CD14-positive monocyte (primary cell): ENCODE measurements around the gene CCL22. TPM values are rescaled to one million over a fixed set of nuclear protein-coding genes. Genes with fewer than 3 reads are reported as not detected.

Experiments
- DNase-seq, 3 donors: peaks; one replicate each; pipeline ENCODE4 v3.0.0-alpha.2; 2011 to 2022
- H2AFZ ChIP-seq: 2 replicates; pipeline ENCODE4 v1.6.0; 2012; ENCODE audit warnings: mild to moderate bottlenecking, low read depth, low read length, inconsistent platforms; ENCODE audit not compliant: insufficient read depth, poor library complexity, severe bottlenecking
- H3K27ac ChIP-seq, 2 donors: 1 replicate in 1 of 2; 2 replicates in 1 of 2; pipeline ENCODE4 v1.5.1; 2012 to 2013; ENCODE audit warnings: low read length in 2 of 2, control low read depth in 1 of 2, inconsistent platforms in 1 of 2, low read depth in 1 of 2, mild to moderate bottlenecking in 1 of 2
- H3K27me3 ChIP-seq, 2 donors: one replicate each; pipeline versions ENCODE4 v1.6.0 to v1.6.1; 2011 to 2013; ENCODE audit warnings: low read length in 2 of 2; ENCODE audit not compliant: control insufficient read depth in 2 of 2, insufficient read depth in 2 of 2
- H3K36me3 ChIP-seq, 2 donors: replicated peaks in 1 of 2; 1 replicate in 1 of 2; 2 replicates in 1 of 2; pipeline versions ENCODE4 v1.5.1 to v1.6.1; 2012 to 2013; ENCODE audit warnings: low read length in 2 of 2, control low read depth in 1 of 2, inconsistent platforms in 1 of 2, mild to moderate bottlenecking in 1 of 2; ENCODE audit not compliant: insufficient read depth in 2 of 2, control insufficient read depth in 1 of 2
- H3K4me1 ChIP-seq, 2 donors: 1 replicate in 1 of 2; 2 replicates in 1 of 2; pipeline versions ENCODE4 v1.5.1 to v1.6.1; 2012 to 2013; ENCODE audit warnings: low read length in 2 of 2, control low read depth in 1 of 2, inconsistent platforms in 1 of 2, mild to moderate bottlenecking in 1 of 2, moderate library complexity in 1 of 2; ENCODE audit not compliant: insufficient read depth in 2 of 2, control insufficient read depth in 1 of 2
- H3K4me2 ChIP-seq: replicated peaks from 2 replicates; pipeline ENCODE3; 2012; ENCODE audit warnings: low read length, moderate library complexity, mild to moderate bottlenecking; ENCODE audit not compliant: poor library complexity, severe bottlenecking; ENCODE audit errors: extremely low read depth
- H3K4me3 ChIP-seq, 3 experiments: fragments of 200-600 bp in 1 of 3; sonication (generic) in 1 of 3; replicated peaks in 1 of 3; 1 replicate in 2 of 3; 2 replicates in 1 of 3; pipeline ENCODE4 v1.5.1; 2011 to 2013; ENCODE audit warnings: low read length in 3 of 3, mild to moderate bottlenecking in 3 of 3, control low read depth in 2 of 3, low read depth in 2 of 3, inconsistent platforms in 1 of 3, moderate library complexity in 1 of 3
- H3K79me2 ChIP-seq: 2 replicates; pipeline ENCODE4 v1.6.0; 2012; ENCODE audit warnings: mild to moderate bottlenecking, control low read depth, inconsistent platforms, low read length, moderate library complexity; ENCODE audit not compliant: insufficient read depth
- H3K9ac ChIP-seq: 2 replicates; pipeline ENCODE4 v1.6.0; 2017; ENCODE audit warnings: low read length, mild to moderate bottlenecking; ENCODE audit not compliant: insufficient read depth, poor library complexity, severe bottlenecking
- H3K9me3 ChIP-seq, 2 donors: replicated peaks in 1 of 2; 1 replicate in 1 of 2; 2 replicates in 1 of 2; pipeline versions ENCODE4 v1.5.1 to v1.6.1; 2012 to 2013; ENCODE audit warnings: low read length in 2 of 2, control low read depth in 1 of 2; ENCODE audit not compliant: control insufficient read depth in 1 of 2, insufficient read depth in 1 of 2
- H4K20me1 ChIP-seq: 2 replicates; pipeline ENCODE4 v1.6.0; 2012; ENCODE audit warnings: mild to moderate bottlenecking, low read length, control low read depth, moderate library complexity; ENCODE audit not compliant: insufficient read depth
- H3K27ac Mint-ChIP-seq, 7 donors: one replicate each; pipeline ENCODE4 v1.8.0; 2020; ENCODE audit warnings: mild to moderate bottlenecking in 7 of 7, mixed read lengths in 7 of 7, moderate library complexity in 6 of 7, inconsistent platforms in 2 of 7
- H3K27me3 Mint-ChIP-seq, 3 donors: one replicate each; pipeline ENCODE4 v1.8.0; 2021 to 2022; ENCODE audit warnings: low read depth in 3 of 3, mild to moderate bottlenecking in 3 of 3, mixed read lengths in 3 of 3, moderate library complexity in 3 of 3, inconsistent platforms in 1 of 3
- H3K36me3 Mint-ChIP-seq, 2 donors: one replicate each; pipeline ENCODE4 v1.8.0; 2020; ENCODE audit warnings: mixed read lengths in 2 of 2, inconsistent platforms in 1 of 2, mild to moderate bottlenecking in 1 of 2
- H3K4me1 Mint-ChIP-seq: one replicate; pipeline ENCODE4 v1.8.0; 2020; ENCODE audit warnings: mild to moderate bottlenecking, mixed read lengths
- H3K4me3 Mint-ChIP-seq, 2 donors: one replicate each; pipeline ENCODE4 v1.8.0; 2020; ENCODE audit warnings: mild to moderate bottlenecking in 2 of 2, mixed read lengths in 2 of 2, moderate library complexity in 1 of 2
- H3K9me3 Mint-ChIP-seq, 7 donors: one replicate each; pipeline ENCODE4 v1.8.0; 2020 to 2022; ENCODE audit warnings: mixed read lengths in 7 of 7, mild to moderate bottlenecking in 6 of 7, moderate library complexity in 6 of 7, inconsistent platforms in 2 of 7
- CTCF ChIP-seq: fragments of 200-600 bp; IDR thresholded peaks from one replicate; pipeline ENCODE4 v1.8.0; 2022; ENCODE audit warnings: antibody characterized with exemption, mild to moderate bottlenecking
- WGBS: methylation state at CpG from one replicate; pipeline ENCODE4 v1.1.5; 2013; ENCODE audit warnings: missing lambda C conversion rate; ENCODE audit not compliant: insufficient coverage; 5-methylcytosine and 5-hydroxymethylcytosine counted together
- intact Hi-C, 2 donors: fragments of 100-400 bp; cut with micrococcal nuclease; formaldehyde crosslinking; loops; one replicate each; pipeline versions ENCODE4 v1.15.0 to v1.15.1; 2023
- polyA plus RNA-seq, 3 donors: library from polyadenylated mRNA; depleted of rRNA in 1 of 3; unstranded in 2 of 3; stranded (reverse) in 1 of 3; fragments of 300-500 nt in 2 of 3; fragments of >200 nt in 1 of 3; fragmentation: Illumina TruSeq in 2 of 3; gene quantifications; 1 replicate in 2 of 3; 2 replicates in 1 of 3; pipeline ENCODE4 v1.2.3, GENCODE V29; 2012 to 2021

Gene CCL22
- polyA plus RNA-seq, 3 donors = 0.04 to 0.18 (median 0.15) TPM

- no peaks in the 10 kb centered on the region for H4K20me1 ChIP-seq
- peaks cover 29 to 41% of the 10 kb centered on the region in 2 donors for H3K4me1 ChIP-seq
- H3K27me3 ChIP-seq = peaks cover 0 to 9% of the 10 kb centered on the region in 2 donors
- peak overlapping the region in 2 of 7 donors; percentile 19 to 77 for H3K27ac Mint-ChIP-seq
- no peak overlapping the region for H3K4me3 Mint-ChIP-seq
- no peak for TF ChIP-seq CTCF
- intact Hi-C loops = no loop called here
- H3K36me3 Mint-ChIP-seq = peaks cover 0 to 3% of the 10 kb centered on the region in 2 donors
- H3K4me1 Mint-ChIP-seq = peaks cover 34% of the 10 kb centered on the region
- H3K27ac ChIP-seq = no peak overlapping the region
- H2AFZ ChIP-seq = no peak overlapping the region
- H3K27me3 Mint-ChIP-seq = peaks cover 12 to 40% (median 25%) of the 10 kb centered on the region in 3 donors
- 88% methylated on average over 3 of the region's 6 CpGs for WGBS
- no peaks in the 10 kb centered on the region for H3K36me3 ChIP-seq
- peaks cover 0 to 6% (median 2%) of the 10 kb centered on the region in 7 donors for H3K9me3 Mint-ChIP-seq
- H3K9me3 ChIP-seq = no peaks in the 10 kb centered on the region
- H3K79me2 ChIP-seq = no peaks in the 10 kb centered on the region
- no peak overlapping the region for H3K4me3 ChIP-seq
- no peak overlapping the region for H3K4me2 ChIP-seq
- DNase-seq = no peak
- no peak overlapping the region for H3K9ac ChIP-seq
These were observed 10.7 kb upstream of the CCL22 start for GRCh38 chr16:57347858-57348257.

- H3K79me2 ChIP-seq = no peaks in the 10 kb centered on the region
- peak; percentile 38 to 55 (median 46) for DNase-seq
- peak overlapping the region in 1 of 2 donors; percentile 44 for H3K4me3 Mint-ChIP-seq
- 94% methylated on average over 2 of the region's 2 CpGs for WGBS
- no peaks in the 10 kb centered on the region for H4K20me1 ChIP-seq
- peaks cover 25 to 37% of the 10 kb centered on the region in 2 donors for H3K4me1 ChIP-seq
- H3K27ac Mint-ChIP-seq = peak overlapping the region in 4 of 7 donors; percentile 9 to 77 (median 67)
- no peak overlapping the region for H3K9ac ChIP-seq
- no peak overlapping the region for H3K4me3 ChIP-seq
- peaks cover 29% of the 10 kb centered on the region for H3K4me1 Mint-ChIP-seq
- no peaks in the 10 kb centered on the region for H3K9me3 ChIP-seq
- H3K36me3 ChIP-seq = no peaks in the 10 kb centered on the region
- no peak for TF ChIP-seq CTCF
- no peak overlapping the region for H3K27ac ChIP-seq
- no peak overlapping the region for H2AFZ ChIP-seq
- H3K27me3 Mint-ChIP-seq = peaks cover 14 to 40% (median 25%) of the 10 kb centered on the region in 3 donors
- H3K36me3 Mint-ChIP-seq = peaks cover 0 to 2% of the 10 kb centered on the region in 2 donors
- intact Hi-C loops = no loop called here
- peaks cover 0 to 9% of the 10 kb centered on the region in 2 donors for H3K27me3 ChIP-seq
- peaks cover 0 to 6% (median 2%) of the 10 kb centered on the region in 7 donors for H3K9me3 Mint-ChIP-seq
- H3K4me2 ChIP-seq = no peak overlapping the region
These were observed 10.3 kb upstream of the CCL22 start for GRCh38 chr16:57348327-57348726.
